GM19328 (cell line): ENCODE results near the gene ITGB7.

Source experiments
- ATAC-seq: cut with Tn5 transposase; IDR thresholded peaks from one replicate; pipeline ENCODE4 v1.9.1; 2021; ENCODE audit warnings: mild to moderate bottlenecking, moderate library complexity; ENCODE audit not compliant: unreplicated experiment

Gene ITGB7

DNA sequence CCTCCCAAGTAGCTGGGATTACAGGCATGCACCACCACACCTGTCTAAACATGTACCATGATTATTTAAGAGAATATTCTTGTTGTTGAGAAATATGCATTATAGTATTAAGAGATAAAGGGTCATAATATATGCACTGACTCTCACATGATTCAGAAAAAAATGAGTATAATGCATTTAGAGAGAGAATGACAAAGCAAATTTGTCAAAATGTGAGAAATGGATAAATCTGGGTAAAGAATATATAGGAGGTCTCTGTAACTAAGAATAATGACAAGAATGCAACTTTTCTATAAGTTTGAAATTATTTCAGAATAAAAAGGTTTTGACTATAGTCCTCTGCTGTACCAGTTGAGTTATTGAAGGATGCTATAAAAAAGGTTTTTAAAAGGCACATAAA lies 54.7 kb downstream of the ITGB7 start:
- no peak for ATAC-seq

DNA sequence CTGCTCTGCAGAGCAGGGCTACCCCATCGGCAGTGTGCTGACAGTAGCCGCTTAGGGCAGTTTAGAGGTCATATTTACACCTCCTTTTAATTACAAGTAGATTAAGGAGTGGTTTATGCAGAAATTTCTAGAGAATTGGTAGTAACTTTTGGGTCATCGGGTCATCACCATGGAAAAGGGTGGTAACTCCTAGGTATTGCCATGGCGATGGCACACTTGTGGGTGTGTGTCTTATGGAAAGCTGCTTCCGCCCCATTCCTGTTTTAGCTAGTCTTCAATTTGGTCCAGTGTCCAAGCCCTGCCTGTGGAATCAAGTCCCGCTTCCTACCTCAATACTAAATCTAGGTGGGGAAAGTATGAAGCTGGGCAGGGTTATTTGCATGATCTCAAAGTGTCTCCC lies 56.0 kb downstream of the ITGB7 start:
- no peak for ATAC-seq

DNA sequence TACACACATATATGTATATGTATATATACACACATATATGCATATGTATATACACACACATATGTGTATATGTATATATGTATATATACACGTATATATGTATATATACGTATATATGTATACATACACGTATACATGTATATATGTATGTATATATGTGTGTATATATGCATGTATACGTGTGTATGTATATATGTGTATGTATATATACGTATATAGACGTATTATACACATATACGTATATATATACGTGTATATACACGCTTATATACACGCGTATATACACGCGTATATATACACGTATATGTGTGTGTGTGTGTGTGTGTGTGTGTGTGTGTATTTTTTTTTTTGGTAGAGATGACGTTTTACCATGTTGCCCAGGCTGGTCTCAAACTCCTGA lies 59.4 kb downstream of the ITGB7 start:
- ATAC-seq, result no peak

DNA sequence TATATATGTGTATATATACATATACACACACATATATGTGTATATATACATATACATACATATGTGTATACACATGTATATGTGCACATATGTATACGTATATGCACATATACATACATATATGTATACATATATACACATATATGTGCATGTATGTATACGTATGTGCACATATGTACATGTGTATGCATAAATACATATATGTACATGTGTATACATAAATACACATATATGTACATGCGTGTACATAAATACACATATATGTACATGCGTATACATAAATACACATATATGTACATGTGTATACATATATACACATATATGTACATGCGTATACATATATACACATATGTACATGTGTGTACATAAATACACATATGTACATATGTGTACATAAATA lies 59.9 kb downstream of the ITGB7 start:
- no peak for ATAC-seq

DNA sequence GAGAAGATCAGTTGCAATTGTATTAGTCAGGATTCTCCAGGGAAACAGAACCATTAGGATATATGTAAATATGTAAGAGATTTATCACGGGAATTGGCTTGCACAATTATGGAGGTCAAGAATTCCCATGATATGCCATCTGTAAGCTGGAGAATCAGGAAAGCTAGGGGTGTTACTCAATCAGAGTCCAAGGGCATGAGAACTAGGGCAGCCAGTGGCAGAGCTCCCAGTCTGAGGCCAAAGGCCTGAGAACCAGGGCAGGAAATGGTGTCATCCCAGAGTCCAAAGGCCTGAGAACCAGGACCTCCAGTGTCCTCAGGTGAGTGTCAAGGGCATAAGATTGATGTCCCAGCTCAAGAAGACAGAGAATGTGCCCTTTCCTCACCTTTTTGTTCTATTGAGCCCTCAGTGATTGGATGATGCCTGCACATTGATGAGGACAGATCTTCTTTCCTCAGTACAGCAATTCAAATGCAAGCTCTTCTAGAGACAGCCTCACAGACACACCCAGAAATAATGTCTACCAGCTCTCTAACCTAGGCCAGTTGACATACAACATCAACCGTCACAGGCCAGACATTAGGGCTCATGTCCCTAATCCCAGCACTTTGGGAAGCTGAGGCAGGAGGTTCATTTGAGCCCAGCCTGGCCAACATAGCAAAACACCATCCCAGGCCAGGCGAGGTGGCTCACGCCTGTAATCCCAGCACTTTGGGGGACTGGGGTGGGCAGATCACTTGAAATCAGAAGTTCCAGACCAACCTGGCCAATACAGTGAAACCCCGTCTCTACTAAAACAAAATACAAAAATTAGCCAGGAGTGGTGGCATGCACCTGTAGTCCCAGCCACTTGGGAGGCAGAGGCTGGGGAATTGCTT lies 61.4 kb downstream of the ITGB7 start:
- no peak for ATAC-seq

DNA sequence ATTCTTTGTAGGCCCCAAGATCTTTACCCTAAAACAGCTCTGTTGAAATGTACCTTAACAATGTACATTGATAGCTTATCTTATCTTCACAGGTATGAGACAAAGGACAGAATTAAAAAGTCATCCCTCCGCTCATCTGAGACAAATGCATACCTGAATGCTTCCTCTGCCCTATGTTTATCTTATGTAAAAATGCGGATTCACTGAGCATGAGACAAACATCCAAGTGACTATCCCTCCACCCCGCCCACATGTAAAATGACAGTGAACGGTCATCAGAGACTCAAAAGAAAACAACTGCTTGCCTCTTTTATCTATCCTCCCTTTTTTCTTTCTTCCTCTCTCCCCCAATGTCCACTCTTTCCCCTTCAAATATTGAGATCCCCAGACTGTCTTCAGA lies 63.7 kb downstream of the ITGB7 start:
- ATAC-seq, result no peak
